ENCODE results near the gene DIP2B. TPM values are rescaled to one million over a fixed set of nuclear protein-coding genes. Genes with fewer than 3 reads are reported as not detected.

Gene DIP2B
- total and polyA plus RNA-seq, 12 donors: 3.4 to 46.6 (median 25.0) TPM

- H3K4me1 ChIP-seq (replicated peaks in 1 of 2): peaks cover 0 to 10% of the 10 kb centered on the region in 2 donors
- TF ChIP-seq POLR2A (IDR thresholded peaks at IDR 0.05): no peak
- TF ChIP-seq CTCF (IDR thresholded peaks at IDR 0.05): no peak
- no peaks in the 10 kb centered on the region for H3K27me3 ChIP-seq
- no peaks in the 10 kb centered on the region for H3K9me3 ChIP-seq (replicated peaks in 1 of 3)
- peaks cover 0 to 6% of the 10 kb centered on the region in 2 donors for H3K36me3 ChIP-seq (replicated peaks in 1 of 2)
- no peak overlapping the region for H3K4me3 ChIP-seq
- intact Hi-C loops (cut with DNase I): no loop called here
- DNase-seq: no peak
- WGBS, 4 donors: 57 to 77% (median 67%) methylated on average over 2 of the region's 2 CpGs
- no peak overlapping the region for H3K27ac ChIP-seq
Observed at GRCh38 chr12:50627491-50627890, 122.7 kb downstream of the DIP2B start.

- intact Hi-C loops (cut with DNase I): no loop called here
- H3K9me3 ChIP-seq (replicated peaks in 1 of 3): no peaks in the 10 kb centered on the region
- TF ChIP-seq CTCF (IDR thresholded peaks at IDR 0.05): no peak
- TF ChIP-seq POLR2A (IDR thresholded peaks at IDR 0.05): no peak
- H3K4me1 ChIP-seq (replicated peaks in 1 of 2): peaks cover 0 to 6% of the 10 kb centered on the region in 2 donors
- H3K4me3 ChIP-seq: no peak overlapping the region
- H3K36me3 ChIP-seq (replicated peaks in 1 of 2): peaks cover 0 to 6% of the 10 kb centered on the region in 2 donors
- no peaks in the 10 kb centered on the region for H3K27me3 ChIP-seq
- 88 to 97% (median 93%) methylated on average over 6 of the region's 6 CpGs for WGBS, 4 donors
- DNase-seq: no peak
- H3K27ac ChIP-seq: no peak overlapping the region
Observed at GRCh38 chr12:50628394-50628793, 123.6 kb downstream of the DIP2B start.

- Histone ChIP-seq H3K4me1 (replicated peaks in 1 of 2) (peaks cover 0 to 18% of the 10 kb centered on the region in 2 donors), H3K9me3 (replicated peaks in 1 of 3) (no peaks in the 10 kb centered on the region), H3K27me3 (no peaks in the 10 kb centered on the region), H3K36me3 (replicated peaks in 1 of 2) (peaks cover 0 to 6% of the 10 kb centered on the region in 2 donors), H3K27ac (no peak overlapping the region), H3K4me3 (no peak overlapping the region)
- no peak for DNase-seq
- intact Hi-C loops (cut with DNase I): no loop called here
- 80 to 84% (median 83%) methylated on average over 6 of the region's 6 CpGs for WGBS, 4 donors
- no peak for TF ChIP-seq CTCF (IDR thresholded peaks at IDR 0.05)
- TF ChIP-seq POLR2A (IDR thresholded peaks at IDR 0.05): no peak
Observed at GRCh38 chr12:50633955-50634354, 129.2 kb downstream of the DIP2B start.

- intact Hi-C loops (cut with DNase I): no loop called here
- no peaks in the 10 kb centered on the region for H3K27me3 ChIP-seq
- WGBS, 4 donors: 75 to 100% (median 90%) methylated on average over 2 of the region's 2 CpGs
- H3K27ac ChIP-seq: no peak overlapping the region
- peaks cover 0 to 6% of the 10 kb centered on the region in 2 donors for H3K36me3 ChIP-seq (replicated peaks in 1 of 2)
- H3K9me3 ChIP-seq (replicated peaks in 1 of 3): no peaks in the 10 kb centered on the region
- TF ChIP-seq CTCF (IDR thresholded peaks at IDR 0.05) (no peak), POLR2A (IDR thresholded peaks at IDR 0.05) (no peak)
- H3K4me3 ChIP-seq: no peak overlapping the region
- DNase-seq: no peak
- H3K4me1 ChIP-seq (replicated peaks in 1 of 2): peaks cover 0 to 18% of the 10 kb centered on the region in 2 donors
Observed at GRCh38 chr12:50634379-50634778, 129.6 kb downstream of the DIP2B start.

All from adrenal gland (tissue), 12 donors.